Right renal pelvis (tissue), 4 donors: ENCODE results near the gene GRB7. TPM values are rescaled to one million over a fixed set of nuclear protein-coding genes. Genes with fewer than 3 reads are reported as not detected.
"Not testable (repeated sequence)": the region's sequence is repeated elsewhere in the genome, so short reads cannot be mapped to it uniquely, and the experiment has no call there.

Experiments
- DNase-seq, 4 donors: peaks; one replicate each; pipeline ENCODE4 v3.0.0-alpha.2; 2013; ENCODE audit warnings: low read depth in 4 of 4, low spot score in 3 of 4, missing footprints in 1 of 4
- polyA plus RNA-seq, 4 donors: library from polyadenylated mRNA; unstranded; fragments of 120-200 nt; gene quantifications; one replicate each; pipeline ENCODE4 v1.2.1, GENCODE V29; 2013; ENCODE audit not compliant: insufficient read length in 4 of 4

The GRB7 gene
- polyA plus RNA-seq, 4 donors: 33.5 to 40.5 (median 39.2) TPM

- DNase-seq: no peak
Observed at GRCh38 chr17:39750131-39751015, 12.6 kb downstream of the GRB7 start.

DNA sequence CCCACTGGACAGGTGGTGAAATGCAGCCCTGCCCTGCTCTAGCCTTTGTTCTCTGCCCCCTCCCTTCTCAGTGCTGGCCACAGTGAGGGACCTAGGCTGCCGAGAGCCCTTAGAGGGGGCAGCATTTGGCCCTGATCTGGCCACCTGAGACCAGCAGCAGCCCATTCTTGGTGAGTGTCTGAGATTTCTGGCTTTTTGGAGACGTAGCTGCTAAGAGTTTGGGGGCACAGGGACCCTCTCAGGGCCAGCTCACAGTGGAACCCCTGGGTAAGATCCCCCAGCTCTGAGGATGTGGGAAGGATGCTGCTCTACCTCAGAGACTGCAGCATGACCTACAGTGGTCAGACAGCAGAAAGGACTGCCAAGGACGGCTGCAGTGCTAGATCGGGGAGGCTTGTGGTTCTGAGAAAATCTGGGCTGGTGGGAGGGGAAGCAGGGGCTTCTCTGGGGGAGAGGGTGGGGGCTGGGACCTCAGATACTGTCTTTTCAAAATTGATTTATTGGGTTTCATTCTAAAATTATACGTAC is 13.3 kb downstream of the GRB7 start:
- no peak for DNase-seq

DNA sequence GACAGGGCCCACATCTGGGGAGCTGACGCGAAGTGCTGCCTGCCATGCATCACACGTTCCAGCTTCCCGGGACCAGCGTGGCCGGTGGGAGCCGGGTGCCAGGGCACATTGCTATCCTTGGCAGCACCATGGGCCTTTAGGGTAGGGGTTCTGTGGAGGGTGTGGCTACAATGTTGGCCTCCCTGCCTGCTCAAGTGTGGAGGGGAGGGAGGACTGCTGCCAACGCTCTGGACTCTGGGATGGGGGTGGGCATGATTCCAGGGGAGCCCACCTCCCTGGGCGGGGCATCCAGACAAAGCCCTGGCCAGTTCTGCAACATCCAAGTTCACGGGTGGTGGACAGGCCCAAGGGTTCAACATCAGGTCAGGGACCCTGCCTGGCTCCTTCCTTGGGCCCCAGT is 13.9 kb downstream of the GRB7 start:
- DNase-seq: no peak

GRCh38 chr17:39752241-39752881 is 14.6 kb downstream of the GRB7 start:
- DNase-seq: no peak

- DNase-seq: no peak
Observed at GRCh38 chr17:39753514-39754160, 15.9 kb downstream of the GRB7 start.

DNA sequence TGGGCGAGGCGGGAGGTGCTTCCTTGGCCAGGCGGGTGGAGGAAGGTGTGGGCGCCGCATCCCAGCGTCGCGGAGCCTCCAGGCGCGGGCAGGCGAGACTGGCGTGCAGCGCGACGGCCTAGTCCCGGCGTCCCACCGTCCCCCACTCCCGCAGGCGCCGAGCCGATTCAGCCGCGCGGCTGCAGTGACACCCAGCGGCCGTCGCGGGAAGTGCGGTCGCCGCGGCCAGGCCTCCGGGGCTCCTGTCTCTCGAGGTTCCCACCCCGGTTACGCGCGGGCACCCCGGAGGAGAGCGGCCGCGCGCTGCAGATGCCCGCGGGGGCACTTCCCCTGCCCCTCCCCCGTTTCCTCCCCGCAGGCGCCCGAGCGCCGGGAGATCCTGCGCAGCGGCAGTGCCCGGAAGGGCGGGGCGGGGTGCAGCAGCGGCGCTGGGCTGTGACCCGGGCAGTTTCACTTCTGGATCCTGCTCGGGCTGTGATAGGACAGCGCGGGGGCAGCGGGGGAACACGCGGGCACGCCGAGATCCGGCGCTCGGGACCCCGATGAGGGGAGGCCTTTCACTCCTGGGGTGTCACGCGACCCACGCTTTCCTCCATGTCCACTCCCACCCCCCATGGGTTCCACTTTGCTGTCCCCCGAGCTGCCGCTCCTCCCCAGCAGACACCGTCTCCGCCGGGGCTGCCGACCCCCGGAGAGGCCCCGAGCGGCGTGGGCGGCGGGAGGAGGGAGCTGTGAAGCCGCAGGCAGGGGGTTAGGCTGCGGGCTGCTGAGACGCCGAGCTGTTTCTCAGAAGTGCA is 16.6 kb downstream of the GRB7 start:
- DNase-seq: peak in 2 of 4 donors; percentile 80 to 88

GRCh38 chr17:39754958-39755553 is 17.3 kb downstream of the GRB7 start:
- DNase-seq: no peak

- DNase-seq: no peak
Observed at GRCh38 chr17:39755554-39756379, 18.0 kb downstream of the GRB7 start.

DNA sequence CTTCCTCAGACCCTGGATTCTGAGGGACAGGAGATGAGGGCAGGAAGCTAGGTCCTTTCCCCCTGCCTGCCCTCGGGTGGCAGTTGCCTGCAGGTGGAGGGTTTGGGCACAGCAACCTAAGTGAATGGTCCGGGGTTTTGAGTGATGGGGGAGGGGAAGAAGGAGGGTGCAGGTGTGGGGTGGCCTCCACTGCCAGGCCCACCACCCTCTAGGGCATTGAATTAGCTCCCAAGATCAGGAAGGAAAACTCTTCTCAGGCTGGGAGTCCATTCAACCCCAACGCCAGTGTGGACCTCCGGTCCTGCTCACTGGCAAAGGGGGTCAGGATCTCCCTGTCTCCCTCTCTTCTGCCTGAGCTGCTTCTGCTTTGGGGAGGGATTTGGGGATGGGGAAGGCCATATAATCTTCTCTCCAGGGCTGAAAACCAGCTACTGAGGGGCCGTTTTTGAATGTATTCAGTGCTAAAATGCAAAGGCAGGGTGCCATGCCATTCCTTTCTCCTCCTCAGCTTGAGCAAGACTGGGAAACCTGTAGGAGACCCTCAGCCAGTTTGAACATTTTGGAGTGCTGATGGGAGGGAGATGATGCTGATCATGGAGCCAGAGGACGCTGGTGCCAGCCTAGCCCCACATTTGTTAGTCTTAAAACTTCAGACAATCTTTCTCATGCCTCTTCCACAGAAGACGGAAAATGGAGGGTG is 18.8 kb downstream of the GRB7 start:
- no peak for DNase-seq

- DNase-seq: no peak
Observed at GRCh38 chr17:39757176-39757662, 19.5 kb downstream of the GRB7 start.

DNA sequence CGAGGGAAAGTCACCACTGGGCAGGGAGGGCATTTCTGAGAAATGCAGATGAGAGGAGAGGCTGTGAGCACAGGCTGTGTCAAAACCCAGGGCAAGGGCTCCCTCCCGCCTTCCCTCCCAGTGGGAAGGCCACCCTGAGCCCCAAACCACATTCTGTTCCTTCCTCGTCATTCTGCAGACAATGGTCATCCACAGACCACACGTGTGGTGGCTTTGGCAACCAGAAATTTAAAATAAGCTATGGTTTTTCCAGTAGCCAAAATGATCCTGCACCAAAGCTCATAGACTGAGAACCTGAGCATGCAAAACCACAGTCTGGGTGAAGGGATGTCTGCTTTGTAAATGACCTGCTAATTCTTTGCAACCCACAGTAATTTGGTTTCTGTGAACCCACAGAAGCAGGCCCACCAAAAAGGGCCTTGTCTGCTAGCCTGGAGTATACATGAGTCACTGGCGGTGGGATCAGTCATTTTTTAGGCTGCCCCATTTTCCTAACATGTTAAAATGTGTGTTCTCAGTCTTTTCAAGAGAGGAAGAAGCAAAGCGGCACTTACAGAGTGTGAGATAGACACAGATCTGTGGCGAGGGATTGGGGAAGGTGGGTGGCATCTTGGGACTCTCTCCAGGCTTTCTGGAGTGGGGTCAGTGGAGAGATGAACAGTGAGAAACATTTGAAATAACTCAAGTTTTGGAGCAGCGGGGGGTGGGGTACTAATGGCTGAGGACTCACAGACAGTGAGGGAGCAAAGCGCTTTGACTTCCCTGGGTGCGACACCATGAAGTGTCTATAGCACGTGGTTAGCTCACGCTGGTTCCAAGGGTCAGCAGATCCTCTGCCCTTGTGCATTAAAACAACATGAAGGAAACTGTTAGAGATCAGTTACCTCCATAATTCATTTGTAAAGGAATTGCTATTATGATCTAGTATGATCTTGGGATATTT is 20.5 kb downstream of the GRB7 start:
- DNase-seq: no peak

- no peak for DNase-seq
Observed at GRCh38 chr17:39759204-39759603, 21.5 kb downstream of the GRB7 start.

DNA sequence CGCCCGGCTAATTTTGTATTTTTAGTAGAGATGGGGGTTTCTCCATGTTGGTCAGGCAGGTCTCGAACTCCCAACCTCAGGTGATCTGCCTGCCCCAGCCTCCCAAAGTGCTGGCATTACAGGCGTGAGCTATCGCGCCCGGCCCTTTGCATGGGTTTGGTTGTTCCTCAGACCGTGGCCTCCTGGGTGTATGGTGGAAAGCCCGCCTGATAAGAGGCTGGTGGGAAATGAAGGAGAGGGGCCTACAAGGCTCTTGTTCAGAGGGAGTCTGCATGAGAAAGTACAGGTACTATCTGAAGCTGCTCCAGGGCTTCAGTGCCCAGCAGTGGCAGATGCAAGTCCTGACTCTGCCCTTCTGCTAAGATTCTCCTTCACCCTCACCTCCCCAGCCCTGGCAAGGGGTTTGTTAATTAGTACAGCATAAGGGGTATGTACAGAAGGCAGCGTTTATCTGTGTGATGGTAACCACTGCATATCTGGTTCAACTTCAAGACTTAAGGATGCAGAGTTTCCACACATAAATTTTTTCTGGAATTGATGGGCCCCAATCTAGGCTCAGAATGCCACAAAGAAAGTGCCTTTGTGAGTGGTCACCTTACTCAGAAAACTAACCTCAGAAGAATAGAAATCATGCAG is 24.2 kb downstream of the GRB7 start:
- no peak for DNase-seq

GRCh38 chr17:39763051-39763820 is 25.5 kb downstream of the GRB7 start:
- DNase-seq: no peak

- not testable (repeated sequence) for DNase-seq
Observed at GRCh38 chr17:39764171-39764570, 26.4 kb downstream of the GRB7 start.

DNA sequence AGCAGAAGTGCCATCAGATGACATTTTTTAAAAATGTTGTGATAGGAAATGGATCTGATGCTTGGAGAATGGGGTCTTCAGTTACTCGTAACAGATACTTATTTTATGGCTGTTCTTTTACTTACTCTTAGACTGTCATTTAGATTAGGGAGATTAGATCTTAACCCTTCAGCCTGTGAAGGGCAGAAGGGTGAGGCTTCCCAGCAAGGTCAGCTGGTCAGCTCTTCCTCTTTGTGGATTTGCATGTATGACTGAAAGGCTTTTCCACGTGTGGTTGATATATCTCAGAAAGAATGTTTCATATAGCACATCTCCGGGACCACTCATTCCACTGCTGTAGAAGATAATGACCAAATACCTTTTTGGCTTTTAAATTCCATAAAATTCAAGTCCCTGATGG is 27.4 kb downstream of the GRB7 start:
- DNase-seq: no peak
